ENCODE data around the gene KCNH1.

The KCNH1 gene

GRCh38 chr1:210775289-210775688 is 358.7 kb downstream of the KCNH1 start:
- no peak for DNase-seq (ENCODE audit: low read depth)
- no peak for TF ChIP-seq CTCF (IDR thresholded peaks at IDR 0.05; ENCODE audit: insufficient read depth, low read depth, low read length, missing control alignments)
- H3K4me3 ChIP-seq (ENCODE audit: low read depth, low read length) = no peak overlapping the region

- H3K4me3 ChIP-seq (ENCODE audit: low read depth, low read length) = no peak overlapping the region
- TF ChIP-seq CTCF (IDR thresholded peaks at IDR 0.05; ENCODE audit: insufficient read depth, low read depth, low read length, missing control alignments) = no peak
- no peak for DNase-seq (ENCODE audit: low read depth)
These were observed 360.5 kb downstream of the KCNH1 start for GRCh38 chr1:210773450-210773849.

- no peak overlapping the region for H3K4me3 ChIP-seq (ENCODE audit: low read depth, low read length)
- no peak for TF ChIP-seq CTCF (IDR thresholded peaks at IDR 0.05; ENCODE audit: insufficient read depth, low read depth, low read length, missing control alignments)
- no peak for DNase-seq (ENCODE audit: low read depth)
These were observed 362.8 kb downstream of the KCNH1 start for GRCh38 chr1:210771131-210771530.

- no peak for TF ChIP-seq CTCF (IDR thresholded peaks at IDR 0.05; ENCODE audit: insufficient read depth, low read depth, low read length, missing control alignments)
These were observed 363.5 kb downstream of the KCNH1 start for GRCh38 chr1:210770396-210770984.

GRCh38 chr1:210769473-210769872 is 364.5 kb downstream of the KCNH1 start:
- DNase-seq (ENCODE audit: low read depth) = no peak
- H3K4me3 ChIP-seq (ENCODE audit: low read depth, low read length) = no peak overlapping the region
- TF ChIP-seq CTCF (IDR thresholded peaks at IDR 0.05; ENCODE audit: insufficient read depth, low read depth, low read length, missing control alignments) = no peak

More at GRCh38 chr1:210770396-210770984, 363.5 kb downstream of the KCNH1 start:
- no peak overlapping the region for H3K4me3 ChIP-seq (ENCODE audit: low read depth, low read length)
- DNase-seq (ENCODE audit: low read depth) = no peak

- TF ChIP-seq CTCF (IDR thresholded peaks at IDR 0.05; ENCODE audit: insufficient read depth, low read depth, low read length, missing control alignments) = no peak
- no peak overlapping the region for H3K4me3 ChIP-seq (ENCODE audit: low read depth, low read length)
- DNase-seq (ENCODE audit: low read depth) = no peak
These were observed 369.4 kb downstream of the KCNH1 start for GRCh38 chr1:210764536-210764935.

GRCh38 chr1:210758761-210759160 is 375.2 kb downstream of the KCNH1 start:
- no peak for TF ChIP-seq CTCF (IDR thresholded peaks at IDR 0.05; ENCODE audit: insufficient read depth, low read depth, low read length, missing control alignments)
- no peak overlapping the region for H3K4me3 ChIP-seq (ENCODE audit: low read depth, low read length)
- no peak for DNase-seq (ENCODE audit: low read depth)
